ENCODE measurements around the gene MRFAP1L1.

The MRFAP1L1 gene

GRCh38 chr4:6658597-6659075, 51.0 kb downstream of the MRFAP1L1 start:
- H3K4me3 ChIP-seq (ENCODE audit: low read depth, low read length): no peak overlapping the region
- no peak for TF ChIP-seq ZNF530 (tag by site-specific recombination; IDR thresholded peaks at IDR 0.05; ENCODE audit: low read depth)
- no peak for TF ChIP-seq ZNF404 (tag by site-specific recombination; IDR thresholded peaks at IDR 0.05)
- no peak for TF ChIP-seq ZNF155 (tag by site-specific recombination; IDR thresholded peaks at IDR 0.05)
- H3K4me1 ChIP-seq (ENCODE audit: control insufficient read depth, insufficient read depth, low read length): no peaks in the 10 kb centered on the region
- ChIA-PET POLR2A (interaction anchor here (0.6 to 1.4 kb wide), 2 partner anchors 15 to 125 kb away, joined by 4 read pairs; a partner anchor contains a TSS), CTCF (interaction anchor here (0.7 kb wide), 1 partner anchor 54 kb away, joined by 3 read pairs; no protein-coding TSS in a partner anchor)
- no peaks in the 10 kb centered on the region for H3K36me3 ChIP-seq (ENCODE audit: control insufficient read depth in 2 of 2, insufficient read depth in 1 of 2, low read length in 2 of 2)
- H3K9me3 ChIP-seq (ENCODE audit: control insufficient read depth, insufficient read depth, low read depth, low read length): no peaks in the 10 kb centered on the region
- no peak overlapping the region for H3K27ac ChIP-seq (ENCODE audit: extremely low read depth, low read depth, low read length)

DNA sequence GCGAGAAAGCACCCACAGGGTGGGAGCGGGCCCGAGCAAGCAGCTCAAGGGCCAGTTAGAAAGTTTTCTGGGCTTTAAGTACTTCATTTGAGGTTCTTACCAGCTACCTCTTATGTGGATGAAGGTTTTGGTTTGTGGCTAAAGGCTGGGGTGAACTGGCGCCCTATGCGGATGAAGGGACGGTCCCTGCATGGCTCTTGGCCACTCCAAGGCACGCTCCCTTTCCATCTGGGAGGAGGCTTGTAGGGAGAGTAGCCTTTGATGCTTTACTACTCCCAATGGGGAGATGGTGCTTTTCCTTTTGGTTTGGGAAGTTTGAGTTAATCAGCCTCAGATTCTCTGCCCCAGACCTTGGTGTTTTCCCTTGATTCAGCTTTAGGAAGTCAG, 51.5 kb downstream of the MRFAP1L1 start:
- TF ChIP-seq BCL11B (tag by site-specific recombination; IDR thresholded peaks at IDR 0.05; ENCODE audit: low read depth) (no peak), ZFP69B (tag by site-specific recombination; IDR thresholded peaks at IDR 0.05) (no peak), ZNF600 (tag by site-specific recombination; IDR thresholded peaks at IDR 0.05) (no peak), ZNF169 (tag by site-specific recombination; IDR thresholded peaks at IDR 0.05) (no peak), REPIN1 (tag by site-specific recombination; IDR thresholded peaks at IDR 0.05; ENCODE audit: low read depth) (no peak), ZNF843 (tag by site-specific recombination; IDR thresholded peaks at IDR 0.05) (no peak), SCRT1 (tag by site-specific recombination; IDR thresholded peaks at IDR 0.05; ENCODE audit: borderline replicate concordance) (no peak), MYNN (tag by site-specific recombination; IDR thresholded peaks at IDR 0.05; ENCODE audit: borderline replicate concordance) (no peak), ZNF571 (tag by site-specific recombination; IDR thresholded peaks at IDR 0.05) (no peak), ZNF324 (tag by site-specific recombination; IDR thresholded peaks at IDR 0.05) (no peak), ZNF560 (tag by site-specific recombination; IDR thresholded peaks at IDR 0.05; ENCODE audit: borderline replicate concordance) (no peak), ZNF157 (tag by site-specific recombination; IDR thresholded peaks at IDR 0.05) (no peak), YY1 (tag by site-specific recombination; IDR thresholded peaks at IDR 0.05) (no peak), WT1 (tag by site-specific recombination; IDR thresholded peaks at IDR 0.05) (no peak), ZNF121 (tag by site-specific recombination; IDR thresholded peaks at IDR 0.05) (no peak), ZNF394 (tag by site-specific recombination; IDR thresholded peaks at IDR 0.05; ENCODE audit: borderline replicate concordance) (no peak), SP2 (tag by site-specific recombination; IDR thresholded peaks at IDR 0.05) (no peak), ZNF23 (tag by site-specific recombination; IDR thresholded peaks at IDR 0.05; ENCODE audit: borderline replicate concordance) (no peak)
- ChIA-PET POLR2A (interaction anchor here (1.4 kb wide), 1 partner anchor 15 kb away, joined by 4 read pairs; a partner anchor contains a TSS), CTCF (interaction anchor here (0.7 kb wide), 1 partner anchor 55 kb away, joined by 3 read pairs; no protein-coding TSS in a partner anchor)
- no peaks in the 10 kb centered on the region for H3K9me3 ChIP-seq (ENCODE audit: control insufficient read depth, insufficient read depth, low read depth, low read length)
- H3K4me3 ChIP-seq (ENCODE audit: low read depth, low read length): no peak overlapping the region
- no peak overlapping the region for H3K27ac ChIP-seq (ENCODE audit: extremely low read depth, low read depth, low read length)
- H3K36me3 ChIP-seq (ENCODE audit: control insufficient read depth in 2 of 2, insufficient read depth in 1 of 2, low read length in 2 of 2): no peaks in the 10 kb centered on the region
- H3K4me1 ChIP-seq (ENCODE audit: control insufficient read depth, insufficient read depth, low read length): no peaks in the 10 kb centered on the region

Measured in HEK293 (cell line).